HG03442 (cell line): ENCODE data around the gene A2ML1.
"Not testable (repeated sequence)": the region's sequence is repeated elsewhere in the genome, so short reads cannot be mapped to it uniquely, and the experiment has no call there.

Experiments used
- ATAC-seq: cut with Tn5 transposase; IDR thresholded peaks from one replicate; pipeline ENCODE4 v1.9.1; 2021; ENCODE audit warnings: mild to moderate bottlenecking, moderate library complexity; ENCODE audit not compliant: unreplicated experiment

Gene A2ML1

GRCh38 chr12:8816448-8817050 is 5.9 kb upstream of the A2ML1 start:
- no peak for ATAC-seq

DNA sequence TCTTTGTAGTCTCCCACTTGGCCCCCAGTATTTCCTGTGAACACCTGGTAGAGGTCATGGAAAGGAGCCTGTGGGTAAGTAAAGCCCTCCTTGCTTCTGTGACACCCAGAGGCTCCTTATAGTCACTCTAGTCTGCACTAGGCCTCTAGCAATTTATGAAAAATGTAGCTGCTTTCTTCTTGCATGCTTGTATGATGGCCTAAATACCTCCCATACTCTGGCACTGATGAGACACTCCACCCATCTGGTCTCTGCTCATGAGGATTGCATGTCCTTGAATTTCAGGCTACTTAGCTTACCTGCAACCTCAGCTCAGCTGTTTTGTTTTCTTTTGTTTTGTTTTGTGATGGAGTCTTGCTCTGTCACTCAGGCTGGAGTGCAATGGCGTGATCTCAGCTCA is 4.6 kb upstream of the A2ML1 start:
- ATAC-seq: no peak

GRCh38 chr12:8818526-8818925 is 3.9 kb upstream of the A2ML1 start:
- no peak for ATAC-seq

DNA sequence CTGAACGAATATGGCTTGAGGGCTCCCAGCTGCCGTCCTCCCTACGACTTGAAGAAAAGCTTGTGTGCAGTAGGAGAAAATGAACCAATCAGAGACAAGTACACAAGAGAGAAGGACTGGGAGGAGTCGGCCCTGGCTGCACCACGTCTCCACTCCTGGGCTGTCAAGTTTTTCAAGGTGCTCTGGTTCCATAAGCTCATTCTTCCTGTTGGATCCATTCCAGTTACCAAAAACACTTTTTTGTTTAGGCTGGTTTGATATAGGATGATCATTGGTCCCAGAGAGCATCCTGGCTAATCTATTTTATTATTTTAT is 2.8 kb upstream of the A2ML1 start:
- no peak for ATAC-seq

GRCh38 chr12:8820676-8821407 is 1.6 kb upstream of the A2ML1 start:
- ATAC-seq: not testable (repeated sequence)

- ATAC-seq: no peak
Observed at GRCh38 chr12:8821591-8821990, 830 bp upstream of the A2ML1 start.

DNA sequence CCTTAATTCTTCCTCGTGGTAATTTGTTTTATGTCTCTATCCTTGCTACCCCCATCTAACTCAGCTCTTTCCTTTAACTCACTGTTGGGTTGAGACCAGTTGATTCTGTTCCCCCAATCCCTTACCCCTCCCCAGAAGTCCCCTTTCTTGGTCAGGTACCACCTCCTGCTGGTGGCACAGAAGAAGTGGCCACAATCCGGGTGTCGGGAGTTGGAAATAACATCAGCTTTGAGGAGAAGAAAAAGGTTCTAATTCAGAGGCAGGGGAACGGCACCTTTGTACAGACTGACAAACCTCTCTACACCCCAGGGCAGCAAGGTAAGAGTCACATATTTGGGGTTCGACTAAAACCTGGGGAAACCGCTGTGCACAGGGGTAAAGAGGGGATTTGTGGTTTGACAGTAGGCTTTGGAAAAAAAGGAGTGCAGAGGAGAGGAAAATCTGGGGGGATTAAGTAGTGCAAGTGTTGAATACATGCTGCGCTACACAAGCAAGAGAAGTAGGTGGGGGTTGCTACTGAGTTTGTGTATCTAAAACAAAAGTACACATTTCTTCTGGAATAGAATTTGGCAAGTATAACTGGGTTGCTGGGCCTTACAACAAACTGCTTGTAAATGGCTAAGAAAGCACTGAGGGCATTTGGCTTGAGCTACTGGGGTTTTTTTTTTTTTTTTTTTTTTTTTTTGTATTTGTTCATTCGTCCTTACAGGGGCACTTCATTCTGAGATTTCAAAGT is 1.3 kb downstream of the A2ML1 start:
- ATAC-seq: no peak

DNA sequence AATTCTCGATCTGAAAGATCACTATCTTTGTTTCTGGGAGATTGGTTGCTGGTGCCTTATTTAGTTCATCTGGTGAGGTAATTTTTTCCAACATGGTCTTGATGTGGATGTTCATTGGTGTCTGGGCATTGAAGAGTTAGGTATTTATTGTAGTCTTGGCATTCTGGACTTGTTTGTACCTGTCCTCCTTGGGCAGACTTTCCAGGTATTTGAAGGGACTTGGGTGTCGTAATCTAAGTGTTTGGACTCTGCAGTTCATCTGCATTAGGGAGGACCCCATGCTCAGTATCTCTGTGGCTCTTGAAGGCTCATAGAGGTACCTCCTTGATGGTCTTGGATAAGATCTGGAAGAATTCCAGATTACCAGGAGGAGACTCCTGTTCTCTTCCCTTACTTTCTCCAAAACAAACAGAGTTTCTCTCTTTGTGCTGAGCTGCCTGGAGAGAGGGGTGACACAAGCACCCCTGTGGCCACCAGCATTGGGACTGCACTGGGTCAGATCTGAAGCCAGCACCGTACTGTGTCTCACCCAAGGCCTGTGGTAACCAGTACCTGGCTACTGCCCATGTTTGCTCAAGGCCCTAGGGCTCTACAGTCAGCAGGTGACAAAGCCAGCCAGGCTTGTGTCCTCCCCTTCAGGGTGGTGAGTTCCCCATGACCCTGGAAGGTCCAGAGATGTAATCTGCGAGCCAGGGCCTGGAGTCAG is 5.3 kb downstream of the A2ML1 start:
- ATAC-seq: no peak

DNA sequence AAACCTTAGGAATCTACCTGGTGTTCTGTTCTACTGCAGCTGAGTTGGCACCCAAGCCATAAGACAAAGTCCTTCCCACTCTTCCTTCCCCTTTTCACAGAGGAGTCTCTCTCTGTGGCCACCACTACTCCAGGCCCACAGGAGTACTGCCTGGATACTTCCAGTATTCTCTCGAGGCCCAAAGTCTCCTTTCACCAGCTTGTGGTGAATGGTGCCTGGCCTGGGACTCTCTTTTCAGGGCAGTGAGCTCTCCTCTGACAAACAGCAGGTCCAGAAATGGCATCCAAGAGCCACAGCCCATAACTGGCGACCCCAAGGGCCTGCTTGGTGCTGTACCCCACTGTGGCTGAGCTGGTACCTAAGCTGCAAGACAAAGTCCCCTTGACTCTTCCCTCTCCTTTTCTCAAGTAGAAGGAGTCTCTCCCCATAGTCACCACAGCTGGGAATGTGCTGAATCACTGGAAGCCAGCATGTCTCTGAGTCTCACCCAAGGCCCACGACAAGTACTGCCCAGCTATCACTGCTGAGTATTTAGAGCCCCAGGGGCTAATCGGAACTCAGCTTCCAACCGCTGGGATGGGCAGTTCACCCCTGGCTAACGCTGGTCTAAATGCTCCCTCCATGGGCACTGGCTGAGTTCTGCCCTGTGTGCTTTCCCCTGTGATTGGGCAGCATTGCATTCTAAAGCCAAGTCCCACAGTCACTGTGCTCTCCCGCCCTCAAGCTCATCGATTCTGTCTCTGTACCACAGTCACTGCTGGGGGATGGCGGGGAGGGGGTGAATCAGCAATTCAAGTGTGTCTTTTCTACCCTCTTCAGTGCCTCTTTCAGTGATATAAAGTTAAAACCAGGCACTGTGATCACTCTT is 6.1 kb downstream of the A2ML1 start:
- ATAC-seq: no peak

DNA sequence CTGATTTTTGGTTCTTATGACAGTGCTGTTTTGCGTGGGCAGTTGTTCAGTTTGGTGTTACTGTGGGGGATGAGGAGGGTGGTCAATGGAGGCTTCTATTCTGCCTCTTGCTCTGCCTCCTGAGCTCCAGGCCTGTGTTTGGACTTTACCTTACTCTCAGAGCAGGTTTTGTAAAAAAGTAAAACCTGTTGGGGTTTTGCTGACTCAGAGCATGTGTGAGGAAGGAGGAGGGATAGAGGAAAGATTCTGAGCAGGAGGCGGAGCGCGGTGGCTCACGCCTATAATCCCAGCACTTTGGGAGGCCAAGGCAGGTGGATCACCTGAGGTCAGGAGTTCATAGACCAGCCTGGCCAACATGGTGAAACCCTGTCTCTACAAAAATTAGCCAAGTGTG is 6.7 kb downstream of the A2ML1 start:
- ATAC-seq: no peak

- no peak for ATAC-seq
Observed at GRCh38 chr12:8829621-8830020, 7.2 kb downstream of the A2ML1 start.

DNA sequence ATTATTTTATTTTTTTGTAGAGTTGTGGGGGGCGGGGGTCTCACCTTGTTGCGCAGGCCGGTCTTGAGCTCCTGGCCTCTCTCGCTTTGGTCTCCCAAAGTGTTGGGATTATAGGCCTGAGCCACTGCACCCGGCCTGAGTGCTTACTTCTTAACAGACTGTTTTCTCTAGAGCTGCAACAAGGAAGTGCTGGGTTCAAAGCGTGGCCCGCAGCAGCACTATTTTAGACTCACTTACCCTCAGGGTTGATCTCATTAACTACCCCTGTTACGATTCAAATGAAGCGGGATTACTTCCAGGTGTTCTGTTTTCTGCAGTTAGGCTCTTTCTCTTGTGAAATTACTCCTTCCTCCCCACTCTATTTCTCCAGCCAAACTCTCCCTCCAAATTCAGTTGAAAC is 8.7 kb downstream of the A2ML1 start:
- no peak for ATAC-seq

DNA sequence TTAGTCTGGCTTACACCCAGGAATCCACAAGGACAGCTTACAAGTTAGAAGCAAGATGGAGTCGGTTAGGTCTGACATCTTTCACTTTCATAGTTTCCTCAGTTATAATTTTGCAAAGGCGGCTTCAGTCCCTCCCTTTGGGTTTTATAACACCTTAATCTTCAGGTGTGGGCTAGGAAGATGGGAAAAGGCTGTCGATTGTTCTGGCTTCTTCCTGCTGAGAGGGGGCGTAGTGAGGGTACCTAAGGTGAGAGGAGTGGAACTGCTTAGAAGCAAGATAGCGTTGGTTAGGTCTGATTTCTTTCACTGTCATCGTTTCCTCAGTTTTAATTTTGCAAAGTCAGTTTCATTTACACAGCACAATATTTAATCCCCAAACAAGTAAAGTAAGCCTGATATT is 10.1 kb downstream of the A2ML1 start:
- ATAC-seq: no peak

DNA sequence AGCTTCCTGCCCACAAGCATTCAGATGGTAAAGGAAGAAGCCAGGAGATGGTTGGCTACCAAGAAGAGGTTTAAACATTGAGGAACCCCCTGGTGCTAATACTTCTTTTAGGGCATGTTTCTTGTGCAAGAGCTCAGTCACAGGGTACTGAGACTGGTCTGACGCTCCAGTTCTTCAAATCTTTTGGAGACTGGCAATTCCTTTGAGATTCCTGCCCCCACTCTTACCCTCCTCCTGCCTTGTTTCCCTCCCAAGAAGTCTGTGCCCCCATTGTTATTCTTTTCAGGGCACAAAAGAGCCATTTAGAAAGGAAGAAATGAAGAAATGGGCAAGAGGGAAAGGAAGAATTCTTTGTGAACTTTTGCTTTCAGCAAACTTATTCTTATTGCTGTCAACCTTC is 11.8 kb downstream of the A2ML1 start:
- no peak for ATAC-seq

GRCh38 chr12:8837291-8837690 is 14.9 kb downstream of the A2ML1 start:
- ATAC-seq: no peak

DNA sequence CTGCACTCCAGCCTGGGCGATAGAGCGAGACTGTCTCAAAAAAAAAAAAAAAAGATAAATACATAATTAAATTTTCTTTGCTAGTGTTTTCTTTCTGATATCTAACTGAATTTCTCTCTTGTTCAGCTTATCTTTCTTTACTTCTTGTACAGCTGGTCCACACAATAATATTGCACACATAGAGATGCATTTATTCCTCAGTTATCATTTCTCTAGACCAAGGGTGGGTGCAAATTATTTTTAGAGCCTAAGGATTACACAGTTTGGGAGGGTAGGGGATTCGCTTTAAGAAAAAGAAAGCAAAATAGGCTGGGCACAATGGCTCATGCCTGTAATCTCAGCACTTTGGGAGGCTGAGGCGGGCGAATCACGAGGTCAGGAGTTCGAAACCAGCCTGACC is 17.9 kb downstream of the A2ML1 start:
- ATAC-seq: no peak

DNA sequence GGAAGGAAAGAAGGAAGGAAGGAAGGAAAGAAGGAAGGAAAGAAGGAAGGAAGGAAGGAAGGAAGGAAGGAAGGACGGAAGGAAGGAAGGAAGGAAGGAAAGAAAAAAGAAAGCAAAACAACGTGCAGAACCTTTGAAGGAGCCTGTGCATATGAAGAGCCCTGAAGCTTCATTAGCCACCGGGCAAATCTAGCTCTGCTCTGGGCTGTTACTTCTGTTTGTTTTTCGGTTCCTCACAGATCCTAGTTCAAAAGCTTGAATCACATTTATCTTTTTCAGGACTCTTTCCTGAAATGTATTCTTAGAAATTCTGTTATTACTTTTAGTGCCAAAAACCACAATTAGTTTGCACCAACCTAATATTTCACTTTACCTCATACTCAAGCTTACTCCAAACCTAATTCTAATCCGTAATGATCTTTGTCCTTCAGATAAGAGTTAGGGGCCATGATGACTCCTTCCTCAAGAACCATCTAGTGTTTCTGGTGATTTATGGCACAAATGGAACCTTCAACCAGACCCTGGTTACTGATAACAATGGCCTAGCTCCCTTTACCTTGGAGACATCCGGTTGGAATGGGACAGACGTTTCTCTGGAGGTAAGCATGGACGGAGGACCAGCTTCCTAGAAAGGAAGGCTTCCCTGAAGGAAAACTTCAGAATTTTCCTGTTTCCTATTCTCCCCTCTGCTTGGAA is 18.7 kb downstream of the A2ML1 start:
- ATAC-seq: no peak

DNA sequence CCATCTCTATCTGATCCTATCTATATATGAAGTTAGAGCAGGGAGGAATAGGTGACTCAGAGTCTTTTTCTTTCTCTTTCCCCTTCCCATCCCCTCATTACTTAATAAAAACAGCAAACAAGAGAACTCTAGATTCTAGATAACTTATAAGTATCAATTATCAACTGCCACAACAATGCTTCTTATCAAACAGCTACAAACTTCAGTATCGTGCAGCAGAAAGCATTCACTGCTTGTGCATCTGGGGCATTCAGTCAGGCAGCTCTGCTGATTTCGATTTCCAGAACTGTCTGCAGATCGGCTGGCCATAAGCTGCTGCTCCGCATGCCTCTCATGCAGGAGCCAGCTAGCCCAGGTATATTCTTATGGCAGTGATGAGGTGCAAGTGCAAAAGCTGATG is 19.4 kb downstream of the A2ML1 start:
- no peak for ATAC-seq

- ATAC-seq: no peak
Observed at GRCh38 chr12:8844665-8845064, 22.2 kb downstream of the A2ML1 start.

- ATAC-seq: no peak
Observed at GRCh38 chr12:8846305-8846704, 23.9 kb downstream of the A2ML1 start.
